Measurements from ENCODE around the gene GRAP2. TPM values are rescaled to one million over a fixed set of nuclear protein-coding genes. Genes with fewer than 3 reads are reported as not detected.
"Not testable (repeated sequence)": the region's sequence is repeated elsewhere in the genome, so short reads cannot be mapped to it uniquely, and the experiment has no call there.

The GRAP2 gene
- total and polyA plus RNA-seq, 2 of the 4 experiments (the other 2 are of a cell fraction) = not detected

DNA sequence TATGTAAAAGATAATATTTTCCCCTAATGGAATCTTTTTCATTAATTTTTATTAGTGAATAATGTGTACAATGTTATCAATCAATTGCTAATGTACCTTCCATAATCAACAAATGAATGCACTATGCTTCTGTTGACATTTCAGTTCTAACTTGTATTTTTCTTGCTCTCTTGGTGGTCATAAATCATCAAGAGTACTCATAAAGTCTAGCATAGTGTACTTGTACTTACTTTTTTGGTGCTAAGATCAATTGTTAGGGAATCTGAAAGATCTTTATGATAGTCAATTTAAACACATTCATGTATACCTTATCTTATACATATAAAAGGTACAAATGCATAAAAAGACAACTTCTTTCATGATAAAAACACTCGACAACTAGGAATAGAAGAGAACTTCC, 17.8 kb upstream of the GRAP2 start:
- H2BK20ac ChIP-seq (ENCODE audit: low read depth, low read length) = no peak overlapping the region
- in situ Hi-C loops (cut with MboI; ENCODE audit: low sequenced_read_pairs) = no loop called here
- dilution Hi-C loops (cut with HindIII; ENCODE audit: low sequenced_read_pairs, unreplicated experiment) = no loop called here
- no peak overlapping the region for H4K91ac ChIP-seq (ENCODE audit: insufficient read depth, low read depth, low read length)
- H3K4me1 ChIP-seq (ENCODE audit: control insufficient read depth, insufficient read depth, low read length) = no peaks in the 10 kb centered on the region
- H2AFZ ChIP-seq (replicated peaks; ENCODE audit: low read length, poor library complexity) = no peak overlapping the region
- peaks cover 18% of the 10 kb centered on the region for H3K27me3 ChIP-seq (ENCODE audit: control insufficient read depth, insufficient read depth, low read length)
- no peak overlapping the region for H3K27ac ChIP-seq (ENCODE audit: insufficient read depth, low read length)
- POLR2A ChIA-PET (ENCODE audit: unreplicated experiment) = no interaction called here
- WGBS, 2 experiments (ENCODE audit: extremely low coverage in 2 of 2, insufficient read length in 1 of 2) = no CpG with 5 or more reads among the region's 1 CpG
- no peak overlapping the region for H3K14ac ChIP-seq (replicated peaks; ENCODE audit: low read depth, low read length)
- no peak overlapping the region for H3K9ac ChIP-seq (ENCODE audit: low read depth, low read length)
- ATAC-seq (ENCODE audit: low read depth) (no peak), DNase-seq (no peak)
- no peak overlapping the region for H3K56ac ChIP-seq (ENCODE audit: extremely low read depth, insufficient read depth, low read length)
- no peak overlapping the region for H2AK5ac ChIP-seq (ENCODE audit: low read depth, low read length)
- no peaks in the 10 kb centered on the region for H3K9me3 ChIP-seq (ENCODE audit: control insufficient read depth, insufficient read depth, low read length)
- H3K4ac ChIP-seq (ENCODE audit: low read depth, low read length) = no peak overlapping the region
- H2BK15ac ChIP-seq (ENCODE audit: low read depth, low read length) = no peak overlapping the region
- no peak overlapping the region for H3K4me2 ChIP-seq (ENCODE audit: low read depth, low read length)
- no peak overlapping the region for H3K23ac ChIP-seq (ENCODE audit: low read depth, low read length)
- no peak overlapping the region for H2BK5ac ChIP-seq (ENCODE audit: low read depth, low read length, poor library complexity, severe bottlenecking)
- CTCF ChIA-PET = no interaction called here
- H3K4me3 ChIP-seq (ENCODE audit: insufficient read depth, low read depth, low read length) = no peak overlapping the region
- H3K18ac ChIP-seq (ENCODE audit: low read depth, low read length) = no peak overlapping the region
- H2BK120ac ChIP-seq (ENCODE audit: low read depth, low read length) = no peak overlapping the region
- no TSS peak for BruUV-seq (replicated peaks)
- TF ChIP-seq NFE2L2 (IDR thresholded peaks at IDR 0.05; ENCODE audit: low read depth, low read length) (no peak), SMC3 (IDR thresholded peaks at IDR 0.05; ENCODE audit: low read depth, low read length) (no peak), RCOR1 (IDR thresholded peaks at IDR 0.05; ENCODE audit: insufficient replicate concordance, low read length) (no peak), MAFK (IDR thresholded peaks at IDR 0.05; ENCODE audit: low read depth, low read length) (no peak), BHLHE40 (IDR thresholded peaks at IDR 0.05; ENCODE audit: low read depth, low read length) (no peak), POLR2A (IDR thresholded peaks at IDR 0.05; ENCODE audit: low read depth, low read length) (no peak), MAZ (IDR thresholded peaks at IDR 0.05; ENCODE audit: borderline replicate concordance, low read depth, low read length) (no peak)
- TF ChIP-seq, protein P1, sequence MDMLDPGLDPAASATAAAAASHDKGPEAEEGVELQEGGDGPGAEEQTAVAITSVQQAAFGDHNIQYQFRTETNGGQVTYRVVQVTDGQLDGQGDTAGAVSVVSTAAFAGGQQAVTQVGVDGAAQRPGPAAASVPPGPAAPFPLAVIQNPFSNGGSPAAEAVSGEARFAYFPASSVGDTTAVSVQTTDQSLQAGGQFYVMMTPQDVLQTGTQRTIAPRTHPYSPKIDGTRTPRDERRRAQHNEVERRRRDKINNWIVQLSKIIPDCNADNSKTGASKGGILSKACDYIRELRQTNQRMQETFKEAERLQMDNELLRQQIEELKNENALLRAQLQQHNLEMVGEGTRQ (IDR thresholded peaks at IDR 0.05; ENCODE audit: low read depth, low read length) = no peak
- no peak overlapping the region for H4K5ac ChIP-seq (ENCODE audit: low read depth, low read length)
- H4K8ac ChIP-seq (ENCODE audit: low read depth in 2 of 2, low read length in 2 of 2) = no peak overlapping the region
- no peak overlapping the region for H2AK9ac ChIP-seq (replicated peaks; ENCODE audit: low read depth, low read length, poor library complexity)
- no peaks in the 10 kb centered on the region for H3K9me1 ChIP-seq (ENCODE audit: insufficient read depth, low read length)
- H3K79me1 ChIP-seq (ENCODE audit: low read depth in 1 of 2, low read length in 2 of 2) = no peaks in the 10 kb centered on the region
- H3K36me3 ChIP-seq (ENCODE audit: control insufficient read depth, insufficient read depth, low read length) = no peaks in the 10 kb centered on the region
- intact Hi-C loops (cut with micrococcal nuclease) = loop anchor here (10.0 kb wide), 1 partner anchor 118 kb away; no protein-coding TSS in a partner anchor
- no peaks in the 10 kb centered on the region for H4K20me1 ChIP-seq (ENCODE audit: insufficient read depth, low read length)

DNA sequence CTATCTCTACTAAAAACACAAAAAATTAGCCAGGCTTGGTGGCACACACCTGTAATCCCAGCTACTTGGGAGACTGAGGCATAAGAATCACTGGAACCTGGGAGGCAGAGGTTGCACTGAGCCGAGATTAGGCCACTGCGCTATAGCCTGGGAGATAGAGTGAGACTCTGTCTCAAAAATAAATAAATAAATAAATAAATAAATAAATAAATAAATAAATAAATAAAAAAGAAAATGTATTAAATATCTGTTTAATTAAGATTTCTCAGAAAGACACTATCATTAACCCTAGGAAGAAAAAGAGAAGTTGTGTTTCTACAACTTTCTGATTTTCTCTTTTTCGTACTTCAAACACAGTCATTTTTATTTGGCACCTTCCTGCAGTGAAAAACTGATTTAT, 11.0 kb upstream of the GRAP2 start:
- H3K14ac ChIP-seq (replicated peaks; ENCODE audit: low read depth, low read length); H3K36me3 ChIP-seq (ENCODE audit: control insufficient read depth, insufficient read depth, low read length); in situ Hi-C loops (cut with MboI; ENCODE audit: low sequenced_read_pairs); BruUV-seq (replicated peaks); DNase-seq; H4K5ac ChIP-seq (ENCODE audit: low read depth, low read length); H3K23ac ChIP-seq (ENCODE audit: low read depth, low read length); H4K91ac ChIP-seq (ENCODE audit: insufficient read depth, low read depth, low read length); H2BK20ac ChIP-seq (ENCODE audit: low read depth, low read length); H3K4me3 ChIP-seq (ENCODE audit: insufficient read depth, low read depth, low read length); H3K56ac ChIP-seq (ENCODE audit: extremely low read depth, insufficient read depth, low read length); dilution Hi-C loops (cut with HindIII; ENCODE audit: low sequenced_read_pairs, unreplicated experiment); H2BK15ac ChIP-seq (ENCODE audit: low read depth, low read length); H3K79me1 ChIP-seq (ENCODE audit: low read depth in 1 of 2, low read length in 2 of 2); H3K9me1 ChIP-seq (ENCODE audit: insufficient read depth, low read length); H3K9me3 ChIP-seq (ENCODE audit: control insufficient read depth, insufficient read depth, low read length); H2AK9ac ChIP-seq (replicated peaks; ENCODE audit: low read depth, low read length, poor library complexity); H3K9ac ChIP-seq (ENCODE audit: low read depth, low read length); H3K4ac ChIP-seq (ENCODE audit: low read depth, low read length); POLR2A ChIA-PET (ENCODE audit: unreplicated experiment); H2BK5ac ChIP-seq (ENCODE audit: low read depth, low read length, poor library complexity, severe bottlenecking); ATAC-seq (ENCODE audit: low read depth); H4K8ac ChIP-seq (ENCODE audit: low read depth in 2 of 2, low read length in 2 of 2); H2AK5ac ChIP-seq (ENCODE audit: low read depth, low read length); H2AFZ ChIP-seq (replicated peaks; ENCODE audit: low read length, poor library complexity); H3K4me1 ChIP-seq (ENCODE audit: control insufficient read depth, insufficient read depth, low read length); H3K27ac ChIP-seq (ENCODE audit: insufficient read depth, low read length); H4K20me1 ChIP-seq (ENCODE audit: insufficient read depth, low read length); H2BK120ac ChIP-seq (ENCODE audit: low read depth, low read length); H3K18ac ChIP-seq (ENCODE audit: low read depth, low read length); CTCF ChIA-PET; H3K4me2 ChIP-seq (ENCODE audit: low read depth, low read length): not testable (repeated sequence)
- WGBS, 2 experiments (ENCODE audit: extremely low coverage in 2 of 2, insufficient read length in 1 of 2) = no CpG with 5 or more reads among the region's 3 CpGs
- H3K27me3 ChIP-seq (ENCODE audit: control insufficient read depth, insufficient read depth, low read length) = peaks cover 23% of the 10 kb centered on the region
- intact Hi-C loops (cut with micrococcal nuclease) = loop anchor here (10.0 kb wide), 1 partner anchor 125 kb away; no protein-coding TSS in a partner anchor
